Fibroblast of skin of back (primary cell): Measurements from ENCODE around the gene SLC6A19.
"Not testable (repeated sequence)": the region's sequence is repeated elsewhere in the genome, so short reads cannot be mapped to it uniquely, and the experiment has no call there.

ENCODE experiments used
- DNase-seq: peaks from one replicate; pipeline ENCODE4 v3.0.0-alpha.2; 2013

Gene SLC6A19

GRCh38 chr5:1245905-1246576 is 44.6 kb downstream of the SLC6A19 start:
- no peak for DNase-seq

DNA sequence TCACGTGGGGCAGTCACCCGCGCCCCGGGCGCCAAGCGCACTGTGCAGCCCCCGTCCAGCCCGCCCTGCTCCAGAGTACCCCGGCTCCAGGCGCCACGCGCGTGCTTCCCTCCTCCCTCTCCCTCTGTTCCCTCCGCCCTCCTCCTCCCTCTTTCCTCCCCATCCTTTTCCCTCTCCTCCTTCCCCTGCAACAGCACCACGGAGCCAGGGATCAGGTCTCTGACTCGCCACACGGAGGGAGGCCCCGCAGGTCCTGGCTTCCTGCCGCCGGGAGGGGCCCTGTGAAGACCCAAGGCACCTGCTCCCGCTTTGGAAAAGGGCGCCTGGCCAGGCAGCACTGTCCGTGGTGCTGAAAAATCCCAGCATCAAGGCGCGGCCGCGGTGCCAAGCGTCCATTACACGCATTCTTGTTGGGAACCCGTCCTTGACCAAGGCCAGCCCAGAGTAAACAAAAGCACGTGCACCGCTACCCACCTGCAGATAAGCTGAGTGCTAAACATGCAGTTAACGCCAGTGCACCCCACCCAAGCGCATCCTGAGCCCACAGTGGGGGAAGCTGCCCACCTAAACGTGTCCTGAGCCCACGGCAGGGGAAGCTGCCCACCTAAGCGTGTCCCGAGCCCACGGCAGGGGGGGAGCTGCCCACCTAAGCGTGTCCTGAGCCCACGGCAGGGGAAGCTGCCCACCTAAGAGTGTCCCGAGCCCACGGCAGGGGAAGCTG is 45.5 kb downstream of the SLC6A19 start:
- DNase-seq: peak; percentile 12

DNA sequence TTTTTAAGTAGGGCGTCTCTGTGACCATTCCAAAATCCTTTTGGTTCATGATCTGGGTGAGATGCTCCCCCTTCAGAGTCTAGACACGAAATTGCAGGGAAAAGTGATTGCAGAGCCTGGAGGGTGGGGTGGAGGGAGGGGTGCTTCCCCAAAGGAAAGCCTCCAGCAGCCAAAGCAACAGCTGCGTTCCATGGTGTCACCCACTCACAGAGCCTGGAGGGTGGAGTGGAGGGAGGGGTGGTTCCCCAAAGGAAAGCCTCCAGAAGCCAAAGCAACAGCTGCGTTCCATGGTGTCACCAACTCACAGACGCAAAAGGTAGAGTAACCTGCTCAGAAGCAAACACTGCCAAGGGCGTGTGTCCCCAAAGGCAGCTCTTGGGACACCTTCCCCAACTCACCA is 46.4 kb downstream of the SLC6A19 start:
- DNase-seq: no peak

- DNase-seq: no peak
Observed at GRCh38 chr5:1249366-1250280, 48.2 kb downstream of the SLC6A19 start.

DNA sequence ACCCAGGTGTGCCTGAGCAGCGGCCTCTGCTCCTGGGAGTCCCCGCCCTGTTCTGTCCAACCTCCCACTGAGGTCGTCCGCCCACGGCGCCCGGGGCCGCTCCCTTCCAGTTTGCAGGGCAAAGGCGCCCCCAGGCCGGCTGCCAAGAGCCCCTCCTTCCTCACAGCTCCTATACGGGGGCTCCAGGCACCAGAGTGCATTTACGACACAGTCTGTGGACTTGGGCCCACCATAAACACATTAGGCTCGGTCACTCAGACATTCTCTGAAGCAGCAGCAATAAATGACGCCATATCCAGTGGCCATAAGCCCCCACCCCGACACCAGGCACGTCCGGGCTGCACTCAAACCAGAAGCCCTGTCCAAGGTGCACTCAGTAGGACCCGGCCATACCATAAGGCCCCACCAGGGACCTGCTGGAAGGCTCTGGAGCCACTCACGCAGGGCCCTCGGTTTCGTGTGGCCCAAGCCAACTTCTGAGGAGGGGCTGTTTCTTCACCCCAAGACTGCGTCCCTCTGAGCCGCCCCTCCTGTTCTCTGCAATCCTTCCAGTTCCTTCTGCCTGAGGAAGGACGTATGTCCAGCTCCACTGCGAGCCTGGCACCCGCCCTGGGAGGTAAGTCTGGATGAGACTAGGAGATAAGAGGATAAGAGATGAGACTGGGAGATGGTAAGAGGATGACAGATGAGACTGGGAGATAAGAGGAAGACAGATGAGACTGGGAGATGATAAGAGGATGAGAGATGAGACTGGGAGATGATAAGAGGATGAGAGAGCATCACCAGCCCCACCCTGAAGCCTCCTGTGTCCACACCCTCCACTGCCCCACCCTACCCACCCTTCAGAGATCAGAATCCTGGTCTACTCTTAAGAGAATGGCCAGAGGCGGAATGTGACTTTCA is 50.5 kb downstream of the SLC6A19 start:
- DNase-seq: no peak

GRCh38 chr5:1252681-1253080 is 51.3 kb downstream of the SLC6A19 start:
- no peak for DNase-seq

DNA sequence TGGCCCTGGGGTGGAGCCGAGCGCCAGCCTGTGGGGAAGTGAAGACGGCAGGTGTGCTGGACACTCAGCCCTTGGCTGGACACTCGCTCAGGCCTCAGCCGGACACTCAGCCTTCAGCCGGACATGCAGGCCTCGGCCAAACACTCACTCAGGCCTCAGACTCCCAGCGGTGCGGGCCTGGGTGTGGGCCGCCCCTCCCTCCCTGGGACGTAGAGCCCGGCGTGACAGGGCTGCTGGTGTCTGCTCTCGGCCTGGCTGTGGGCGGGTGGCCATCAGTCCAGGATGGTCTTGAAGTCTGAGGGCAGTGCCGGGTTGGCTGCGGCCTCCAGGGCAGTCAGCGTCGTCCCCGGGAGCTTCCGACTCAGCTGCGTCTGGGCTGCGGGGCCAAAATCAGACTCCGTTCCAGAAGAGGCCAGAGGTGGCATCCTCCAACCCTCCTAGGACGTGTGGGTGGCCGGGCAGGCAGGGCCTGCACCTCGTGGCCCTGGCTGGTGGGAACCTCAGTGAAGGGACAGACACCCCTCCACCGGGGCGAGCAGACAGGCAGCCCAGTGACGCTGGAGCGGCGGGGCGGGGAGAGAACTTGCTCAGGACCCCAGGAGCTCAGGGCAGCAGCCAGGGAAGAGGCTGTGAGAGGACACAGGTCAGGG is 52.2 kb downstream of the SLC6A19 start:
- no peak for DNase-seq

GRCh38 chr5:1254196-1254595 is 52.8 kb downstream of the SLC6A19 start:
- DNase-seq: no peak

GRCh38 chr5:1255081-1255561 is 53.7 kb downstream of the SLC6A19 start:
- DNase-seq: no peak

DNA sequence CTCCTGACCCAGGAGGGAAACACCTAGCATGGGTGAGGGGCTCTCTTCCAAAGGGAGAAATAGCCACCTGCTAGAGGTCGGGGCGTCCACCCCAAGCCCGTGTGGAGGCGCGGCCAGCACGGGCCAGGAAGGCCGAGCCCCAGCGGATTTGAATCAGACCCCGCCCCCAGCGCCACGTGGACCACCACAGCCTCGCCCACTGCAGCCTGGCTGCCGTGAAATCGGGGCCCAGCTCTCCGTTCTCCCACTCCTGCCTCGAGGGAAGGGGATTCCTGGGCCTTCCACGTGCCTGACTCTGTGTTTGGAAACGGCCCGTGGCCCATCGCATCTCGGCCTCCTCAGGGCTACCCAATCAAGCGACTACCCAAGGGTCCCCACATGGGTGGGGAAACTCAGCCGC is 55.4 kb downstream of the SLC6A19 start:
- no peak for DNase-seq

DNA sequence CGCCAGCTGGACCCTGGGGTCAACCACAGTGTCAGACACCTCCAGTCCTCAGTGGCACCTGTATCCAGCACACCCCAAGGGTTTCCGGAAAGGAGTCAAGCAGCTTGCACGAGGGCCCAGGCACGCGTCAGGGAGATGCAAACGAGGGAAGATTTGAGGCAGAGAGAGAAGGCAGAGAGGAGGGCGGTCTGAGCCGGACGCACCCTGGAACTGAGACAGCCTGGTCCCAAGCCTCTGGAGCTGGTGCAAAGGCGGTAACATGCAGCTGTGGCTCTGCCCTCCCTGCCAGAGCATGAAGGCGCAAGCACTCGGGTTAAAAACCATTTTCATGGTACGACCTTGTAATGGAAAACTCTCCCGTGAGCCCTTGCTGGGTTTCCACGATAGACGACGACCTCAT is 56.0 kb downstream of the SLC6A19 start:
- DNase-seq: no peak

DNA sequence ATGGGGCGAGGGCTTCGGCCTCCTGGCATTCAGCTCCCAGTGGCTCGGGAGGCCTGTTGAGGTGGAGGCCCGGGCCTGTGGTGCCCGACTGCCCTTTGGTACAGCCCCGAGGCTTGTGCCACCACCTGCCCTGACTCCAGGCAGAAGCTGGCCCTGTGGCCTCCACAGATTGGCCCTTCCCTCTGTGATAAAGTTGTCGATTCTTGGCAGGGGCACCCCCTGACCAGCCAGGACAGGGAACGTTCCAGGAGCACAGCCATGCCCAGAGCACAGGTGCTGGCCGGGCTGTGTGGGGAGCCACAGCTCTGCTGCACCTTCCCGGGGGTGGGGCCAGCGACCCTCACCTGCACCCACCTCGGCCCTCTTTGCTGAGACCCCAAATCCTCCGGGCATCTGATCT is 56.4 kb downstream of the SLC6A19 start:
- DNase-seq: no peak

DNA sequence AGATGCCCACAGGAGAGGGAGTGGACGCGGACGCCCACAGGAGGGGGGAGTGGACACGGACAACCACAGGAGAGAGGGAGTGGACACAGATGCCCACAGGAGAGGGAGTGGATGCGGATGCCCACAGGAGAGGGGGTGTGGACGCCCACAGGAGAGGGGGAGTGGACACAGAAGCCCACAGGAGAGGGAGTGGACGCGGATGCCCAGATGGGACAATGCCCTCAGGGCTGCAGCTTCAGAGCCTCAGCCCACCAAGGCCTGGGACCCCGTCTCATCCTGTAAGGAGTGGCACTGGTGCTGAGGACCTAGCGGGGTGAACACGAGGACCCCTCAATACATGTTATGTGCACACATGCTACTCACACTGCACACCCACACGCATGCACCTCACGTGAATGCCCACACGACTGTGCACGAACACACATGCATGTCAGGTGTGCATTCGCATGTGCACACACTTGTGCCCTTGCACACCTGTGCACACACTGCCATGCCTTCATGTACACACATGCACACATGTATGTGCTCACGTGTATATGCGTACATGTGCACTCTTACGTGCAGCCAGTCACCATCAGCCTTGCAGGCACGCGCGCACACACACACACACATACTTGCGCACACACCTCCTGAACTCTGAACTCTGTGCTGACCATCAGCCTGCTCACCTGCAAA is 58.5 kb downstream of the SLC6A19 start:
- DNase-seq: no peak

DNA sequence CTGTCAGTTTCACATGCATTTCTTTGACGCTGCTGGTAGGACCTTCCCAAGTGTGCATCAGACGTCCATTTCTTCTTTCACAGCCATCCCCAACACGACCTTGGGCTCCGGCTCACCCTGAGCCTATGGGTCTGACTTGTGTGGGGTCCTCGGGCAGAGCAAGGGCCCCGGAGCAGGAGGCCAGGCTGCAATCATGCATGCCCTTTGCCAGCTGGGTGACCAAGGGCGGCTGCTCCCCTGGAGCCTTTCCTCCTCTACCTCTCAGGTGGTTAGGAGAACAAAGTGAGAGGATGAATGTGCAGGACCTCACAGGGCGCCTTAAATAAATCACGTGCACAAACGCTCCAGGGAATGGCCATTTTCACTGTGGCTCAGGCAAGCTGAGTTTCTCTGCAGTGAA is 60.2 kb downstream of the SLC6A19 start:
- no peak for DNase-seq

- no peak for DNase-seq
Observed at GRCh38 chr5:1262381-1262780, 61.0 kb downstream of the SLC6A19 start.

- DNase-seq: no peak
Observed at GRCh38 chr5:1264211-1264610, 62.8 kb downstream of the SLC6A19 start.

- DNase-seq: no peak
Observed at GRCh38 chr5:1265026-1265425, 63.6 kb downstream of the SLC6A19 start.

DNA sequence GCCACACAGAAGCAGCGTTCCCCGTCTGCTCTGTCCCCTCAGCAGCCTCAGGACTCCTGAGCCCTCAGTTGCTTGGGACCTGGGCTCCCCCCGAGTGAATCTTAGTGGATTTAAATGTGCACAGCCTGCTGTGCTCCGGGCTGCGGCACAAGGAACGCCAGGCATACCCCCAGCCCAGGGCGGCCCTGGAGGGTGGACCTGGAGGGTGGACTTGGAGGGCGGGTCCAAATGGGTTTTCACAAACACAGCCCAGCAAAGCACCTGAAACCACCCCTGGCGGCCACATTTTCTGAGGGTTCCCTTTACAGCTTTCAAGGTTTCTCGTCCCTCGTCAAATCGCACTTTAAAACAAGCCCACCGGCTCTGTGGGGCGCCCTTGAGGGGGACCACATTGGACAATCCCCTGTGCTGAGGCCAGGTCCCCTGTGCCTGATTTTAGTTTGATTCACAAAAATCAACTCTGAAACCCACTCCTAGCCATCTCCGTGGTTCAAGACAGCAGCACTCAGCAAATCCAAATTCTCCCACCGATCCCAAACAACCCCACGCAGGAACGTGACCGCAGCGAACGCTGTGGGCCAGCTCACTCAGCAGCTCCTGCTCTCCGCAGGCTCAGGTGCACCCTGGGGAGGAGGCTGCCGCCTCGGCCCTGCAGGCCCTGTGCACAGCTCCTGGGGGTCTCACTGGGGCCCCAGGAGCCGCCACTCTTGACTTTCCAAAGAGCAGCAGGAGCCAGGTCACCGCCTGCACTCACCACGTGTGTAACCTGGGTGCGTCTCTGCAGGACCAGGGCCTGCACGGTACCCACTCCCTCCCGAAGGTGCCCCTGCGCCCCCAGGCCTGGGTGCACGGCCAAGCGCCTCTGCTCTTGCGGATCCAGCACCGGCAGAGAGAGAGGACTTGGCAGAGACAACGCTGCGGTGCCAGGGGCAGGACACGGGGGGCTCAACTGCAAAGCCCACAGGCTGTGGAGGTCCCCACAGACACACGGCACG is 64.4 kb downstream of the SLC6A19 start:
- no peak for DNase-seq

- no peak for DNase-seq
Observed at GRCh38 chr5:1266791-1267190, 65.4 kb downstream of the SLC6A19 start.

DNA sequence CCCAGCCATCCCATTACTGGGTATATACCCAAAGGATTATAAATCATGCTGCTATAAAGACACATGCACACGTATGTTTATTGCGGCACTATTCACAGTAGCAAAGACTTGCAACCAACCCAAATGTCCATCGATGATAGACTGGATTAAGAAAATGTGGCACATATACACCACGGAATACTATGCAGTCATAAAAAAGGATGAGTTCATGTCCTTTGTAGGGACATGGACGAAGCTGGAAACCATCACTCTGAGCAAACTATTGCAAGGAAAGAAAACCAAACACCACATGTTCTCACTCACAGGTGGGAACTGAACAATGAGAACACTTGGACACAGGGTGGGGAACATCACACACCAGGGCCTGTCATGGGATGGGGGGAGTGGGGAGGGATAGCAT is 66.1 kb downstream of the SLC6A19 start:
- DNase-seq: not testable (repeated sequence)
